Transverse colon (tissue), 4 donors: ENCODE data around the gene MLLT10. TPM values are rescaled to one million over a fixed set of nuclear protein-coding genes. Genes with fewer than 3 reads are reported as not detected.

Source experiments
- DNase-seq: peaks from one replicate; pipeline ENCODE4 v3.0.0-alpha.2; 2019
- H3K27ac ChIP-seq, 4 donors: fragments of 200-600 bp; sonication (generic); 2 replicates each; pipeline ENCODE4 v1.5.1; 2016 to 2018; ENCODE audit warnings: inconsistent platforms in 4 of 4
- H3K27me3 ChIP-seq: fragments of 200-600 bp; sonication (generic); 2 replicates; pipeline ENCODE4 v1.5.1; 2017; ENCODE audit warnings: inconsistent platforms
- H3K36me3 ChIP-seq, 4 donors: fragments of 200-600 bp; sonication (generic); 2 replicates each; pipeline ENCODE4 v1.5.1; 2017 to 2019; ENCODE audit warnings: inconsistent platforms in 4 of 4
- H3K4me1 ChIP-seq, 4 donors: fragments of 200-600 bp; sonication (generic); 2 replicates each; pipeline ENCODE4 v1.5.1; 2017 to 2020; ENCODE audit warnings: inconsistent platforms in 4 of 4
- H3K4me3 ChIP-seq, 4 donors: fragments of 200-600 bp; sonication (generic); 1 replicate in 1 of 4; 2 replicates in 3 of 4; pipeline versions ENCODE4 v1.5.1 to v1.6.1; 2017 to 2019; ENCODE audit warnings: inconsistent platforms in 4 of 4
- H3K9me3 ChIP-seq, 2 donors: fragments of 200-600 bp; sonication (generic); 2 replicates each; pipeline ENCODE4 v1.5.1; 2017 to 2019; ENCODE audit warnings: inconsistent platforms in 2 of 2
- CTCF ChIP-seq, 5 experiments: fragments of 200-600 bp in 3 of 5; fragments of 450-650 bp in 2 of 5; sonication (generic) in 3 of 5; IDR thresholded peaks; 1 replicate in 2 of 5; 2 replicates in 3 of 5; pipeline ENCODE4 v1.5.1; 2016 to 2017; ENCODE audit warnings: antibody characterized with exemption in 5 of 5, inconsistent platforms in 3 of 5, mild to moderate bottlenecking in 2 of 5, moderate library complexity in 1 of 5
- EP300 ChIP-seq: sonication (generic); formaldehyde crosslinking; IDR thresholded peaks from one replicate; pipeline ENCODE4 v1.6.1; 2017; ENCODE audit warnings: antibody characterized with exemption, low read depth
- POLR2A ChIP-seq: fragments of 450-650 bp; IDR thresholded peaks from one replicate; pipeline ENCODE4 v1.6.1; 2016; ENCODE audit warnings: antibody characterized with exemption, mild to moderate bottlenecking, moderate library complexity
- POLR2AphosphoS5 ChIP-seq, 3 donors: sonication (generic); formaldehyde crosslinking; IDR thresholded peaks; one replicate each; pipeline ENCODE4 v1.6.1; 2016; ENCODE audit warnings: antibody characterized with exemption in 3 of 3
- WGBS, 2 donors: methylation state at CpG; one replicate each; pipeline ENCODE4 v1.1.5; 2018; ENCODE audit warnings: low coverage in 1 of 2; 5-methylcytosine and 5-hydroxymethylcytosine counted together
- in situ Hi-C, 4 donors: fragments of 200-750 bp; cut with MboI; loops; one replicate each; pipeline versions ENCODE4 v1.15.0 to v1.15.1; 2017; ENCODE audit warnings: low sequenced_read_pairs in 3 of 4, low pct_ligation_motif_present in 1 of 4, low pct_unique_long_range_greater_than_20kb in 1 of 4
- intact Hi-C: fragments of 100-400 bp; cut with DNase I; formaldehyde crosslinking; loops from one replicate; pipeline ENCODE4 v1.15.1; 2023; ENCODE audit warnings: low total_unique reads
- total RNA-seq, 4 donors: library from RNA; depleted of rRNA; stranded (reverse); fragments of >200 nt; gene quantifications; one replicate each; pipeline ENCODE4 v1.1.0, GENCODE V29; 2016

Gene MLLT10
- total RNA-seq, 4 donors from 2014 or later, result 12.0 to 43.0 (median 28.5) TPM

GRCh38 chr10:21526860-21527597 lies 7.0 kb upstream of the MLLT10 start:
- no peaks in the 10 kb centered on the region for H3K9me3 ChIP-seq
- peaks cover 33% of the 10 kb centered on the region for H3K27me3 ChIP-seq
- peak overlapping the region; percentile 54 to 67 (median 63) for H3K4me3 ChIP-seq
- DNase-seq, result peak; percentile 69
- intact Hi-C loops, result no loop called here
- 0% methylated on average over 5 to 49 of the region's 68 CpGs for WGBS, 2 donors
- peak overlapping the region; percentile 94 to 96 (median 95) for H3K27ac ChIP-seq
- TF ChIP-seq POLR2A, result no peak
- TF ChIP-seq EP300, result no peak
- TF ChIP-seq POLR2AphosphoS5 (IDR thresholded peaks at IDR 0.05), result no peak
- no peak for TF ChIP-seq CTCF (IDR thresholded peaks at IDR 0.05)
- no peaks in the 10 kb centered on the region for H3K36me3 ChIP-seq
- H3K4me1 ChIP-seq, result peaks cover 0 to 43% (median 14%) of the 10 kb centered on the region in 4 donors
- in situ Hi-C loops, result no loop called here

GRCh38 chr10:21527598-21528235 lies 6.3 kb upstream of the MLLT10 start:
- in situ Hi-C loops (no loop called here), intact Hi-C loops (no loop called here)
- peaks cover 0 to 50% (median 17%) of the 10 kb centered on the region in 4 donors for H3K4me1 ChIP-seq
- no peaks in the 10 kb centered on the region for H3K9me3 ChIP-seq
- DNase-seq, result no peak
- H3K36me3 ChIP-seq, result no peaks in the 10 kb centered on the region
- no peak for TF ChIP-seq CTCF (IDR thresholded peaks at IDR 0.05)
- no peak for TF ChIP-seq EP300
- TF ChIP-seq POLR2AphosphoS5 (IDR thresholded peaks at IDR 0.05), result no peak
- no peak for TF ChIP-seq POLR2A
- peak overlapping the region; percentile 31 to 67 (median 63) for H3K4me3 ChIP-seq
- peak overlapping the region; percentile 94 to 96 (median 95) for H3K27ac ChIP-seq
- peaks cover 28% of the 10 kb centered on the region for H3K27me3 ChIP-seq
- 37 to 39% methylated on average over 18 of the region's 18 CpGs for WGBS, 2 donors

- intact Hi-C loops, result no loop called here
- Histone ChIP-seq H3K27me3 (peaks cover 26% of the 10 kb centered on the region), H3K36me3 (no peaks in the 10 kb centered on the region), H3K4me3 (peak overlapping the region in 1 of 4 donors; percentile 67), H3K9me3 (no peaks in the 10 kb centered on the region), H3K27ac (peak overlapping the region; percentile 94 to 96 (median 95)), H3K4me1 (peaks cover 0 to 54% (median 23%) of the 10 kb centered on the region in 4 donors)
- no peak for TF ChIP-seq EP300
- TF ChIP-seq CTCF (IDR thresholded peaks at IDR 0.05), result no peak
- no peak for TF ChIP-seq POLR2AphosphoS5 (IDR thresholded peaks at IDR 0.05)
- no peak for TF ChIP-seq POLR2A
- no peak for DNase-seq
- in situ Hi-C loops, result no loop called here
- 60 to 61% methylated on average over 8 of the region's 8 CpGs for WGBS, 2 donors
These were observed 5.6 kb upstream of the MLLT10 start for GRCh38 chr10:21528236-21529031.
